Measurements from ENCODE around the gene RSPH10B.
"Not testable (repeated sequence)": the region's sequence is repeated elsewhere in the genome, so short reads cannot be mapped to it uniquely, and the experiment has no call there.

Gene RSPH10B

GRCh38 chr7:5970347-5970911 is at the start of gene RSPH10B:
Gene RSPH10B (minus strand): TSS chr7:5970689. CDS start chr7:5967116, 3,573 bp downstream.
- not testable (repeated sequence) for DNase-seq (ENCODE audit: low read depth in 2 of 2)

GRCh38 chr7:6016653-6016966 is 46.1 kb upstream of the RSPH10B start:
- no peak for DNase-seq (ENCODE audit: low read depth in 2 of 2)

- no peak for DNase-seq (ENCODE audit: low read depth in 2 of 2)
These were observed 45.6 kb upstream of the RSPH10B start for GRCh38 chr7:6015917-6016652.

- no peak for DNase-seq (ENCODE audit: low read depth in 2 of 2)
These were observed 42.0 kb upstream of the RSPH10B start for GRCh38 chr7:6012355-6013104.

GRCh38 chr7:6011541-6011940 is 41.1 kb upstream of the RSPH10B start:
- DNase-seq (ENCODE audit: low read depth in 2 of 2) = no peak

- DNase-seq (ENCODE audit: low read depth in 2 of 2) = not testable (repeated sequence)
These were observed 39.9 kb upstream of the RSPH10B start for GRCh38 chr7:6010370-6010769.

GRCh38 chr7:6008668-6009611 is 38.5 kb upstream of the RSPH10B start, which contains the start of the genes AIMP2 and PMS2:
Gene AIMP2 (plus strand): TSS chr7:6009272. CDS start chr7:6009364, 92 bp downstream.
Gene PMS2 (minus strand): TSS chr7:6009049. CDS start chr7:6009019, 30 bp downstream.
- DNase-seq (ENCODE audit: low read depth in 2 of 2) = peak; percentile 96

- not testable (repeated sequence) for DNase-seq (ENCODE audit: low read depth in 2 of 2)
These were observed 37.5 kb upstream of the RSPH10B start for GRCh38 chr7:6007835-6008590.

- no peak for DNase-seq (ENCODE audit: low read depth in 2 of 2)
These were observed 36.9 kb upstream of the RSPH10B start for GRCh38 chr7:6007386-6007785.

GRCh38 chr7:5997210-5997808 is 26.8 kb upstream of the RSPH10B start:
- DNase-seq (ENCODE audit: low read depth in 2 of 2) = no peak

GRCh38 chr7:5987061-5987460 is 16.6 kb upstream of the RSPH10B start:
- DNase-seq (ENCODE audit: low read depth in 2 of 2) = not testable (repeated sequence)

GRCh38 chr7:5979680-5980314 is 9.3 kb upstream of the RSPH10B start:
- DNase-seq (ENCODE audit: low read depth in 2 of 2) = not testable (repeated sequence)

GRCh38 chr7:5973580-5973979 is 3.1 kb upstream of the RSPH10B start:
- DNase-seq (ENCODE audit: low read depth in 2 of 2) = not testable (repeated sequence)

- not testable (repeated sequence) for DNase-seq (ENCODE audit: low read depth in 2 of 2)
These were observed 6.7 kb downstream of the RSPH10B start for GRCh38 chr7:5963810-5964209.

- DNase-seq (ENCODE audit: low read depth in 2 of 2) = not testable (repeated sequence)
These were observed 7.3 kb downstream of the RSPH10B start for GRCh38 chr7:5963205-5963604.

GRCh38 chr7:5934945-5935450 is 35.5 kb downstream of the RSPH10B start:
- not testable (repeated sequence) for DNase-seq (ENCODE audit: low read depth in 2 of 2)

GRCh38 chr7:5931905-5932644 is 38.4 kb downstream of the RSPH10B start:
- DNase-seq (ENCODE audit: low read depth in 2 of 2) = not testable (repeated sequence)

- not testable (repeated sequence) for DNase-seq (ENCODE audit: low read depth in 2 of 2)
These were observed 39.2 kb downstream of the RSPH10B start for GRCh38 chr7:5931250-5931649.

GRCh38 chr7:5930290-5930689 is 40.2 kb downstream of the RSPH10B start:
- DNase-seq (ENCODE audit: low read depth in 2 of 2) = not testable (repeated sequence)
